SK-N-DZ (cell line): ENCODE measurements around the gene SLC28A1.

Source experiments
- DNase-seq: peaks from one replicate; pipeline ENCODE4 v3.0.0-alpha.2; 2015; ENCODE audit warnings: low spot score

The SLC28A1 gene

DNA sequence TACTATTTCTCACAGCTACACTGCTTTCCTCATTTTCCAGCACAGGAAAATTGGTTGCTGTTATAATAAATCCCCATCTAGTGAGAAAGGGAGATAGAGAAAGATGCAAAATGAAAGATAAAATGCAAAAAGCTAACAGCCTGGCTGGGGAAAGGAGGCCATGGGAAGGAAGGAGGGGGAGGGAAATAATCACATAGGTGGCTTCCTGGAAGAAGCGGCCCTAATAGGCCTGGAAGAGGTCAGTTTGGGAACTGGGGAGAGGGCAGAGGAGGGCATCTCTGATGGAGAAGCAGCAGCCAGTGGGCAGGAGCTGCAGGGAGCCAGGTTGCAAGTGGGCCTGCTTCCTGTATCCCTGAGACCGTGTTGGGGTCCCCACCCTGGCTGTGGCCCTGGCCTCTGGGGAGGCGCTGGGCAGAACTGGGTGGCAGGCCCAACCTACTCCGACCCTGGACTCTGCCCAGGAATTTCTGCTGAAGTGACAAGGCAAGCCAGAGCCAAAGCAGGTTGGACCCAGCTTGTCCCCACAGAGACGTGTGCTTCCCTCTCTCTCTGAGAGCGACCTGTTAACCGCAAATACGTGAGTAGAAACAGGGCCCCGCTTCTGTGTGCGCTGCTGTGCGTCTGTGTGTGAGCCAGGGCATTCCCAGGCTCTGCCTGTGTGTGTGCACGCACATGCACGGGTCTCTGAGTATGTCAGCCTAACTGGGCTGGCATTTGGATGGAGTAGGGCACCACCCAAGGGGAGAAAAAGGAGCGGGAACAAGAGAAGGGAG, 1.9 kb downstream of the SLC28A1 start:
- no peak for DNase-seq

GRCh38 chr15:84886984-84887299, 2.5 kb downstream of the SLC28A1 start:
- DNase-seq: no peak

GRCh38 chr15:84887938-84888337, 3.5 kb downstream of the SLC28A1 start:
- no peak for DNase-seq

GRCh38 chr15:84888639-84889038, 4.2 kb downstream of the SLC28A1 start:
- no peak for DNase-seq

- DNase-seq: no peak
Measured at GRCh38 chr15:84889313-84889990, 5.0 kb downstream of the SLC28A1 start.

DNA sequence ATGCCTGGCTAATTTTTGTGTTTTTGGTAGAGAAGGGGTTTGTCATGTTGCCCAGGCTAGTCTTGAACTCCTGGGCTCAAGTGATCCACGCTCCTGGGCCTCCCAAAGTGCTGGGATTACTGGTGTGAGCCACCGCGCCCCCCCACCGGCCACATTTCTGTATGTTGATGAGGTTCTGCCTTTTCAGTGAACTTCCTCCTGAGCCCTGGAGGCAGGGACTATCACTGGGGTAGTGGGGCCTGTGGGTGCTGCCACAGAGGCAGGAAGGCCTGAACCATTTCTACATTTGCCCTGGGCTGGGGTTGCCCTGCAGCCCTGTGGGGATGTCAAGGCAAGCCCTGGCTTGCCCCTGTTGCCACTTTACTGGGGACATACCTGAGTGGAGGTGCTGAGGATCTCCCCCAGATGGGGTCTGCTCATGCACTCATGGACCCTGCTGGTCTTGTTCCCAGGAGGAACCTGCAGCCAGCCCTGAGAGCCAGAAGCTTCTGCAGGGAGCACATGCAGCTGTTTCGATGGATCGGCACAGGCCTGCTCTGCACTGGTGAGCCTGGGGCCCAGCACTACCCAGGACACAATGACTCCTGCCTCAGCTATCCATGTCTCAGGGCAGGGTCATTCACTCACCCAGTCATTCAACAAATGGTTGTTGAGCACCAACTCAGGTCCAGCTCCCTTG, 5.7 kb downstream of the SLC28A1 start:
- no peak for DNase-seq

DNA sequence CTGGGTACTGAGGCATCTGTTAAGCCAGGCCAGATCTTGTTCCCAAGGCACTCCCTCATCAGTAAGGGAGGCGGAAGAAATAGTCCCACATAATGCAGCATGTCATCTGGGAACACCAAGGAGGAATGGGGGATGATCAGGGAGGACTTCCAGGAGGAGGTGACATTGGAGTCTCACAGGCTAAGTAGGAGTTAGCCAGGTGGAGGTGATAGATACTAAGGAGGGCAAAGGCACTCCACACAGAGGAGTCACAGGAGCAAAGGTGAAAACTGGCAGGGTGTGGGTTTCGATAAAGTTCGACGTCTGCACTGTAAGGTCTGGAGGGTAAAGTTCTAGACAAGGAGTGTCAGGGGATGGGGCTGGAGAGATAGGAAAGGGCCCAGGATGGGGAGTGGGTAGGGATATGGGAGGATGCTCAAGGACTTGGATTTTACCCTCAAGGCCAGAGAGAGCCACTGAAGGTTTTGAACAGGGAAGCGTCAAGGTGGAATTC, 6.3 kb downstream of the SLC28A1 start:
- DNase-seq: no peak

- DNase-seq: no peak
Measured at GRCh38 chr15:84891339-84891738, 6.9 kb downstream of the SLC28A1 start.

- DNase-seq: no peak
Measured at GRCh38 chr15:84892786-84893307, 8.4 kb downstream of the SLC28A1 start.

- DNase-seq: no peak
Measured at GRCh38 chr15:84893607-84894006, 9.1 kb downstream of the SLC28A1 start.

DNA sequence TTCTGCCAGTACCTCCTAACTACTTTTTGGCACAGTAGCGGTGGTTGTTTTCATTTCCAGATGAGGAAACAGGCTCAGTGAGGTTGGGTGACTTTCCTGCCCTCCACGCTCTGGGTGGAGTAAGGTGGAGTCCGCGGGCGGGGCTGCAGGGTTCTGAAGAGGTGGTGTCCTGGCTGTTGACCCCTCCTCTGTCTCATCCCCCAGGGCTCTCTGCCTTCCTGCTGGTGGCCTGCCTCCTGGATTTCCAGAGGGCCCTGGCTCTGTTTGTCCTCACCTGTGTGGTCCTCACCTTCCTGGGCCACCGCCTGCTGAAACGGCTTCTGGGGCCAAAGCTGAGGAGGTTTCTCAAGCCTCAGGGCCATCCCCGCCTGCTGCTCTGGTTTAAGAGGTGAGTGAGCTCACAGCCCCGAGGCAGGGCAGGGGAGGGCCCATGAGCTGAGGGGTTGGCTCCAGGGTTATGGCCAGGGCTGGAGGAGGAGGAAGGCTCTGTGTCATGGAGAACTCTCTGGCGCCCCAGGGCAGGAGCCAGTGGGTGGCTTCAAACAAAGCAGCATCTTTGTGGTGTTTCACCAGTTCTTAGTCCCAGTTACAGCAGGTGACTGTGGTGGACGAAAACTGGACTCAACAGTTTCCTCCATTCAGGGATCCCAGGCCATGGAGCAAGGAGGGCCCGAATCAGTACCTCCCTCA, 10.4 kb downstream of the SLC28A1 start:
- no peak for DNase-seq

DNA sequence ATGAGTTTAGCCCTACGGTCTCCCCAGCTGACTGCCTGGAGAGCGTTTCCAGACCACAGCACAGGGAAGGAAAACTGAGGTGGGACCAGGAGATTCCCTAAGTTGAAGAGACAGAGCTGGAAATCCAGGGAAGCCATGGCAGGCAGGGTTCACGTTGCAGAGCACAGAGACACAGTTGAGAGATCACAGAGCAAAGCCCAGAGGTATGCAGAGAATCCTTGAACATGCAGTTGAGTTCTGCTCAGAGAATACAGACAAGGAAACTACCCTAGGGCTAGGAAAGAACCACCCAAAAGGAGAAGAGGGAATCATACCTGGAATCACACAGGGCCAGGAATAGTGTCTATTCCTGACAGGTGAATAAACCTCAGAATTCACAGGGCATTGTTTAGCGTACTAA, 14.3 kb downstream of the SLC28A1 start:
- no peak for DNase-seq

DNA sequence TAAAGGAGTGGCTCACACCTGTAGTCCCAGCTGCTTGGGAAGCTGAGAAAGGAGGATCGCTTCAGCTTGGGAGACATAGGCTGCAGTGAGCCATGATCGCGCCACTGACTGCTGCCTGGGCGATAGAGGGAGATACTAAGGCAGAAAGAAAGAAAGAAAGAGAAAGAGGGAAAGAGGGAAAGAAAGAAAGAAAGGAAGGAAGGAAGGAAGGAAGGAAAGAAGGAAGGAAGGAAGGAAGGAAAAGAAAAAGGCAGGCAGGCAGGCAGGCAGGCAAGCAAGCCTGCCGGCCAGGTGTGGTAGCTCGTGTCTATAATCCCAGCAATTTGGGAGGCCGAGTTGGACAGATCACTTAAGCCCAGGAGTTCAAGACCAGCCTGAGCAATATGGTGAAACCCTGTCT, 15.3 kb downstream of the SLC28A1 start:
- DNase-seq: no peak

DNA sequence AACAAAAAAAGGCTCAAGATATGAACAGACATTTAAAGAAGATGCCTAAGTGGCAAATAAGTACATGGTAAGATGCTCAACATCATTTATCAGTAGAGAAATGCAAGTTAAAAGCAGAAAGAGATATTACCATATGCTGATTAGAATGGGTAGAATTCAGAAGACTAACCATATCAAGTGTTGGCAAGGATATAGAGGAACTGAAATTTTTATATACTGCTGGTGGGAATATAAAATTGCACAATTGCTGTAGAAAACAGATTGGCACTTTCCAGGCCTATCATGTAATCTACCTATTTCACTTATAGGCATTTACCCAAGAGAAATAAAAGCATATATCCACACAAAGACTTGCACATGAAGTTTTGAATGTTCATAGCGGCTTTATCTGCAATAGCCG, 17.1 kb downstream of the SLC28A1 start:
- DNase-seq: no peak

DNA sequence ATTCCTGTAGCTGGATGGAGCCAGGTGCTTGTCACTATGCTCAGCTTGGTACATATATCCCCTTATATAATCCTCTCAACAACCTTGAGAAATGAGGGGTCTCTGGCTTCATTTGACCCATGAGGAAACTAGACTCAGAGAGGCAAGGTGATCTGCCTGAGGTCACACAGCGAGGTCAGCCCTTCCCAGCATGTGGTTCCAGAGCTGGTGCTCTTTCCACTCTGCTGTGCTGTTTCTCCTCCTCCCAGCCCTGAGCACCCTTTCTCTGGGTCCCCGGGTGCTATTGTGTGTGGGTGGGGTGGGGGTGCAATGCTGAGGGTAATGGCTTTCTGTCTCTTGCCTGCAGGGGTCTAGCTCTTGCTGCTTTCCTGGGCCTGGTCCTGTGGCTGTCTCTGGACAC, 19.3 kb downstream of the SLC28A1 start:
- DNase-seq: no peak

DNA sequence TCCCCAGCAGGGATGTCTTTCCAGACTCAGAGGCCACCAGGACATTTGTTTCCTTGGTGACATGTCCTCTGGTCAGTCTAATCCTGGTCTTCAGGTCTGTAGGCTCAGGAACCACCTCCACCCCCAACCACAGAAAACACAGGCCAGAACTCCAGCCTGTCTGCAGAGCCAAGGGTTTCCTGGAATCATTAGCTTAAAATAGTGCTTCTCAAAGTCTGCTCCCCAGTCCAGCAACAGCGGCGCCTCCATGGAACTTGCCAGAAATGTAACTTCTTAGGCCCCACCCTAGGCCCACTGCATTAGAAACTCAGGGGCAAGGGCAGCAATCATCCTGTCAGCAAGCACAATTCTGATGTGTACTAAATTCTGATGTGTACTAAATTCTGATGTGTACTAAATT, 20.0 kb downstream of the SLC28A1 start:
- DNase-seq: no peak

DNA sequence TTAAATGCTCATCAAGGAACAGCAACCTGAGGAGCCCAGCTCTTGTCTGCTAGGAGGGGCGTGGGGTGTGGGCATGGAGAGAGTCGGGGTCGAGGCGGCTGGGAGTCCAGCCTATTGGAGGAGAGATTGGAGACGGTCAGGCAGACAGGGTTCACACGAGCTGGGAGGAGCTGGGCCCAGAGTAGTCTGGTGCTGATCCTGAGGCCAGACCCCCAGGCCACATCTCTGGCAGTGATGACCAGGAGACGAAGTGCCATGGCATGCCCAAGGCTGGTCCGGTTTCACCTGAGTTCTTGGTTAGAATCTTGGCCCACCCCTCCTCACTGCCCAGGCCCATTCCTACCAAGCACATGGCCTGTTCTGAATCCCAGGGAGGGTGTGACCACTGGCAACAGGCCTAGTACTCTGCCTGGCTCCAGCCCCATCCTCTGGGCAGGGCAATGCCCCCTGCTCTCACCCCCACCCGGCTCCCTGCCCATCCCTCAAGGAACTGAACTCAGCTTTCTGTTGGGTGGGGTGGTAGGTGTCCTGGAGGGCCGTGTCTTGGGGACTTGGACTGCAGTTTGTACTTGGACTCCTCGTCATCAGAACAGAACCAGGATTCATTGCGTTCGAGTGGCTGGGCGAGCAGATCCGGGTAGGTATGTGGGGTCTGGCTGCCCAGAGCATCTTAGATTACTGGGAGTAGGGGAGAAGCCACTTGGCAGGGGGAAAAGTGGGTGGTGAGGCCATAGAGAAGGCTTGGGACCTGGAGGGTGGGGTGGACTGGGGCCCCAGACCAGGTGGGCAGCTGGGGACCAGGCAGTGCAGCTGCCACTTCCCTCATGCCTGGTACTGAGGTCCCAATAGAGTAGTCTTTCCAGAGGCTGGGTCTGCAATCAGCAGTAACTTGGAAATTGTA, 20.8 kb downstream of the SLC28A1 start:
- DNase-seq: no peak

GRCh38 chr15:84907731-84908130, 23.3 kb downstream of the SLC28A1 start:
- DNase-seq: no peak

DNA sequence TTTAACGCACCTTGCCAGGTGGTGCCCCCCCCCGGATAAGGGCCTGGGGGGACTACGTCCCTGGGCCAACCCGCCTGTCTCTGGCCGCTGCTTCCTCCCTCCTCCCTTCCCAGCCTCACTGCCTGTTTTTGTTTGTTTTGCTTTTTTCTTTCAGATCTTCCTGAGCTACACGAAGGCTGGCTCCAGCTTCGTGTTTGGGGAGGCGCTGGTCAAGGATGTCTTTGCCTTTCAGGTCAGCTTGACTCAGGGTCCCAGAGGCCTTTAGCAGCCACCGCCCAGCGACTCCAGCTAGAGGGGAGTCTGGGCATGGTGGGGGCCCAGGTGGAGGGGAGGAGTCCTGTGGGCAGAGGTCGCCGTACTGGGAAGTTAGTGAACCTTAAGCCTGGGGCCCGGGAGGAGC, 24.1 kb downstream of the SLC28A1 start:
- DNase-seq: no peak

DNA sequence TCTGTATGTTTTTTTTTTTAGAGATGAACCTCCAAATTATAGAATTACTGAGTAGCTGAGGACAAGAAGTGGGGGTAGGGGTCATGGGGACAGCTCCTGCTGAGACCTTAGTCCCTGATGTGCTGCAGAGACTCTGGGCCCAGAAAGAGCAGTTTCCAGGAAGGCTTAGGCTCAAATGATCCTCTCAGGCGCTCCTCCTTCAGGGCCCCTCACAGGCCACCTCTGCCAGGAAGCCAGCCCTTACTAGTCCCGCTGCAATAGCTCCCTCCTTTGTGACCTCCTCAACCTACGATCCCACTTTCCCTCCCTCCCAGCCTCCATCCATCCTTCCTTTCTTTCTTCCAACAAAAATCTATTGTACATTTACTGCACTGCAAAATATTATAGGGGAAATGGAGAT, 24.6 kb downstream of the SLC28A1 start:
- no peak for DNase-seq

GRCh38 chr15:84909782-84910181, 25.3 kb downstream of the SLC28A1 start:
- no peak for DNase-seq
